KBM-7 (cell line): ENCODE measurements around the gene EFNA1.

ENCODE experiments used
- DNase-seq: peaks from one replicate; pipeline ENCODE4 v3.0.0-alpha.2; 2015
- in situ Hi-C: fragments of 300-500 bp; cut with MboI; formaldehyde crosslinking; loops from 2 replicates; pipeline ENCODE4 v1.14.3; 2020; ENCODE audit warnings: low sequenced_read_pairs, low pct_unique_long_range_greater_than_20kb, mixed read lengths

Gene EFNA1

DNA sequence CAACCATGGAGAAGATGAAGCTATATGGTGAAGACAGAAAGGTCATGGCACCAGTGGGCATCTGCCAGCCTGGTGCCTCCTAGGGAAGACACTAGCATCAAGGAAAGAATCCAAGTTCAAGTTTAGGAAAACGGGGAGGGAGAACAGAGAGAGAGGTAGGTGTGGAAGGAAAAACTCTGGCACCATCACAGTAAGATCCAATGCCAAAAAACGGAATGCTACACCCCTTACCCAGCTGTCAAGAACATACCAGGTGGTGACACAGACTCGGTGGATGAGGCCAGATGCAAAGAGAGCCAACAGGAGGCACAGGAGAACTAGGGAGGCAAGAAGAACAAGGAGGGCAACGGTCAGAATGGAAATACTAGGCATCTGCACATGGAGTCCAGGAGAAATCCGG is 41.9 kb downstream of the EFNA1 start:
- no peak for DNase-seq
- in situ Hi-C loops: loop anchor here (10.0 kb wide), 1 partner anchor 85 kb away; no protein-coding TSS in a partner anchor

DNA sequence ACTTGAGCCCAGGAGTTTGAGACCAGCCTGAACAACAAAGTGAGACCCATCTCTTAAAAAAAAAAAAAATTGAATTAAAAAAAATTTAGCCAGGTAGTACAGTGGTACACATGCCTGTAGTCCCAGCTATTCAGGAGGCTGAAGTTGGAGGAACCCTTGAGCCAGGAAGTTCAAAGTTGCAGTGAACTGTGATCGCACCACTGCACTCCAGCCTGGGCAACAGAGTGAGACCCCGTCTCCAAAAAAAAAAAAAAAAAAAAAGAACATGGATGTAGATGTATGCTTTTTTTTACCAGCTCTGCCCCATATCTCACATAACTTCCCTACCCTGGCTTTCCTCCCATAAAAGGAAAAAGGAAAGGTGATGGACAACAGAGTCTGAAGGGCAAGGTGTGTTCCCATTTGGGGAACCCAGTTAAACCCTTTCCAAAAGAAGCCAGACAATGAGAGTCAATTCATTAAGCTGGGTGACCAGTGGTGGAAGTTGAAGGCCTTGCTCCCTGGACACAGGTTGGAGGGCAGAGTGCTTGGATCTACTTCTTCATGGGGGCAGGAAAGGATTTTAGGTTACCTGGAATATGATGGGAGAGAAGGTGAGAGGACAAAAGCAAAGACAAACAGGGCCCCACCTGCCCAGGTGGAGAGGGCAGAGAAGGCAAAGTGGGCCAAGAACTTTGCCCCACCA is 42.6 kb downstream of the EFNA1 start:
- in situ Hi-C loops: no loop called here
- DNase-seq: no peak

DNA sequence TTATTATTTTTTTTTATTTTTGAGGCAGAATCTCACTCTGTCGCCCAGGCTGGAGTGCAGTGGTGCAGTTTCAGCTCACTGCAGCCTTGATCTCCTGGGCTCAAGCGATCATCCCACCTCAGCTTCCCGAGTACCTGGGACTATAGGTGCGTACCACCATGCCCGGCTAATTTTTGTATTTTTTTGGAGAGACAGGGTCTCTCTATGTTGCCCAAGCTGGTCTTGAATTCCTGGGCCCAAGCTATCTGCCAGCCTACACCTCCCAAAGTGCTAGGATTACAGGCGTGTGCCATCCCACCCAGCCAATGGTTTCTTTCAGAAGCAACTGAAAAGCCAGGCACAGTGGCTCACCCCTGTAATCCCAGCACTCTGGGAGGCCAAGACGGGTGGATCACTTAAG is 43.1 kb downstream of the EFNA1 start:
- no peak for DNase-seq

DNA sequence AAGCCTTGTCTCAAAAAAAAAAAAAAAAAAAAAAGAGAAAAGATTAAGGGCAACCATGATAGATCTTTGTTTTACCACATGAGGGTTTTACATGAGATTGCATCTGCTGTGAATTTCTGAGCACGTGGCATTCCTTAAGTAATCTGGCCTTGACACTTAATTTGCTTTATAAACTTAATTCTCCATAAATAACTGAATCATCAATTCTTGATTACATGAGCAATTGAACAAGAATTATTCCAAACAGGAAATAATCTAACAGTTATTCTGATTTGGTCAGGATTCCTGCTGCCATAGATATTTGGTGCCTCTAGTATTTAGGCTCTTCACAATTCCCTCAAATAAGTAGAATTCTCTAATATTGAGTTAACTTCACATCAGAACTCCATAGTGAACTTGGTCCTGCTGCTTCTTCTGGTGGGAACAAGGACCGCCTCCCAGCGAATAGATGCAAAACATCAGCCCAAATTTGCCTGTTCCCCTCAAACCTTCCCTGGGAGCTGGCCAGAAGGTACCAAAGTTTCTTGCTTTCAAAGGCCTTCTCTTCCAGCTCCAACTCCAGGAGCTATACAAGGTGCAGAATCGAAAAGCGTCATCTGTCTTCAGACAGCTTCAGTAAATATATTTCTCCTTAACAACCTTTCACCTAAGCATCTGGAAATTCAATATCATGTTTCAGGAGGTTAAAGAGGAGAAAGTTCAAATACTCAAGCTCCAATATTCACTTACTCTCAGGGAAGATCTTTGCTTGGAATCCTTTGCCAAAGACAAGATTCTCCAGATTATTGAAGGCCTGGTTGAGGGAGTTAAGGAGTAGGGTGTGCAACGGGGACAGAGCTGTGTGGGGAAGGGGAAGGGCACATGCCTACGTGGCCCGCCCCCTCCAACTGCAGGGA is 44.4 kb downstream of the EFNA1 start:
- in situ Hi-C loops: no loop called here
- DNase-seq: no peak

More for the DNA sequence above, 43.1 kb downstream of the EFNA1 start:
- in situ Hi-C loops: no loop called here

DNA sequence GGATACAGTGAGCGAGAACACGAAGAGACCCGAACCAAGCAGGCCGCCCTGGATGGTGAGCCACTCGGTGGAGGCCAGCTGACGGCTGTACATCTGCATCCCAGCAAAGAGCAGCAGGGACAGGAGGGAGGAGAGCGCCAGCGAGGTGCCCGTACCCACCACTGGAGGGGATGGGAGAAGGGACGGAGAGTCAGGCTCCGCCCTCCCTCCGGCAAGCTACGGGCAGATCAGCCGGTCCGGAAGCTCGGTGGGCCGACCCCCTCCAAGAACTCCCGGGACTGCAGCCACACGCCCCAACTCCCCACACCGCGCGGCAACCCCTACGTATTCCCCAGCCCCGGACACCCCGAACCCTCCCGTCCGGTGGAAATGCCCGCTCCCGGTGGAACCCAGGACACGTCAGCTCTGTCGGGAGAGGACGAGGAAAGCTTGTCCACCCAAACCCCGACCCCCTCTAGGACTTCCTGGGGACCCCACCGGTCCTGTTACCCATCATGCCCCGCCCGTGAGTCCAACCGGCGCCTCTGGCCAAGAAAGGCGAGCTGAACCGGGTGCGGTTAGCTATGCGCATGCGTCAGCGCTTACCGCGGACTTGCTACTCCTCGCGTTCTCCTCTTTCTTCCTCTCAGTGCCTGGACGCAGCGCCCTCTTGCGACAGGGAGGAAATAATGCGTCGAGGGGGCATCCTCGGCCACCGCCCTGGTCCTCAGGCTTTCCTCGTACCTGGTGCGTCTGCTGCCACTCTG is 45.2 kb downstream of the EFNA1 start, which contains the start of gene KRTCAP2:
Gene KRTCAP2, minus strand, starts transcription at position 573 of the 746 bp plus-strand sequence. Its CDS starts 80 bp downstream, at position 493.
- peak; percentile 95 for DNase-seq
- in situ Hi-C loops: no loop called here

DNA sequence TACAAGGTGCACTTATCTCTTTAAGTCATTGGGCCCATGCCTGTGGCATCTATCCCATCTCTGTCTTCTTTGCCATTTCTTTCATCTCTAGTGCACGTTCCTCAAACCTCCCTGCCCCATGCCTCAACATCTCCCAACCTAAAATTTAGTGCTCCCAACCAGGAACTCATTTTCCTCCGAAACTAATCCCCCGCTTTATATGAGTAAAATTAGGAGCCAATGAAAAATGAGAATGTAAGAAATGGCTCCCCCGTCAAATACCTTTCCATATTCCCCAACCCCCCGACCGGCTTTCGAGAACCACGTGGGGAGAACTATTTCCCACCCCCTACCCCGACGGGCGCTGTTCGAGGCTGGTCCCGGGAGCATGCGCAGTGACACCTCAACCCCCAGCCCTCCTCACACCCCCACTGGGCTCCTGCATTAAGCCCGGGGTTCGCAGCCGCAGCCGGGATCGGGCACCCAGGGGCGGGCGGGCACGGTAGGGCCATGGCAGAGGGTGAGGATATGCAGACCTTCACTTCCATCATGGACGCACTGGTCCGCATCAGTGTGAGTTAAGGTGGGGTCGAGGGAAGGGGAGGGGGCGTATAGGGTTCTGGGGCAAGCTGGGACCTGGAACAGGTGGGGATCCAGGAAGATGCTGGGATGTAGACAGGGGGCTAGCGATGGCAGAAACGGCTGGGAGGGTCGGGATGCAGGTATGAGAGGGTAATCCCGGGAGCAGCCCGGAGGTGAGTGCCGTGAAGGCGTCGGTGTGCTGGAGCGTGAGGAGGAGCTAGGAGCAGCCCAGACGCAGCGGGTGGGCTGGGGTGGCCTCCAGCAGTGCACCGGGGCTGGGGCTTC is 46.0 kb downstream of the EFNA1 start, which contains the start of gene TRIM46:
Gene TRIM46, plus strand, starts transcription at position 372 of the 846 bp plus-strand sequence. Its CDS starts 118 bp downstream, at position 490.
- no peak for DNase-seq
- in situ Hi-C loops: no loop called here

DNA sequence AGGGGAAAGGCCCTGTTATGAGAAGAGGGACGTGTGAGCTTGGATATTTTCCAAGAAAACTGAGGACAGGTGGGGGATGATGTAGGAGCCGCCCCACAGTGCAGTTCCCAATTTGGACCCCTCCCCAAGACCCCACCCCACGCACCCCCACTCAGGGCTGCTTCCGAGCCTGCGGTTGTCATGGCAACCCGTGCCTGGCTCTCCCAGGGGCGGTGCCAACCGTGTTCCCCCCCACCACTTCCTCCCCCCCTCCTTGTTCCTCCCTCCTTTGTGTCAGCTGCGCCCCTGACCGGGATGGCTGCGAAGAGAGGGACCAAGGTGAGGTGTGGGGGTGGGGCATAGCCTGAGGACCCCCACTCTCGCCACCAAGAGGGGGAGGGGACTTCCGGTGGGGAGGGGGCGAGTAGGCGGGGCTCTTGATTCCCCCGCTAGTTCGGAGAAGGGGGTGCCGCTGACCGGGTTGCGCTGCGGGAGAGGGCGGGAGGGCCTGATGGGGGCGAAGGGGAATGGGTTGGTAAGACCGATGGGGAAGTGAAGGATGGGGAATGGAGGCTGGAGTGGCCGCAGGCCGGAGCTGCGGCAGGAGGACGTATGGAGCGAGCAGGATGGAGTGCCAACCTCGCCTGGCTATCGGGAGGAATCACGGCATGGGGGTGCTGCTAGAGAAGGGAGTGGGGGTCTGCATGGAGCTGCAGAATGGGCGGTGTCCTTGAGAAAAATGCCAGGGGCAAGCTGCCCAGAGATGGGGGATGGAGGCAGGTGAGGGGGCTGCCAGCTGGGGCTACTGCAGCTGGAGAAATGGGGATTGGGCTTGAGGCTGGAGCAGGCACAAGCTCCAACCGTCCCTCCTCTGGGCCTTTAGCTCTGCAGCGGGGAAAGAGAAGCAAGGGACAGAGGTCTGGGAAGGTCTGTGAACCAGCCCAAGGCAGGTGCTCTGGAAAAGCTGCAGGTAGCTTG is 46.9 kb downstream of the EFNA1 start:
- no peak for DNase-seq
- in situ Hi-C loops: no loop called here

DNA sequence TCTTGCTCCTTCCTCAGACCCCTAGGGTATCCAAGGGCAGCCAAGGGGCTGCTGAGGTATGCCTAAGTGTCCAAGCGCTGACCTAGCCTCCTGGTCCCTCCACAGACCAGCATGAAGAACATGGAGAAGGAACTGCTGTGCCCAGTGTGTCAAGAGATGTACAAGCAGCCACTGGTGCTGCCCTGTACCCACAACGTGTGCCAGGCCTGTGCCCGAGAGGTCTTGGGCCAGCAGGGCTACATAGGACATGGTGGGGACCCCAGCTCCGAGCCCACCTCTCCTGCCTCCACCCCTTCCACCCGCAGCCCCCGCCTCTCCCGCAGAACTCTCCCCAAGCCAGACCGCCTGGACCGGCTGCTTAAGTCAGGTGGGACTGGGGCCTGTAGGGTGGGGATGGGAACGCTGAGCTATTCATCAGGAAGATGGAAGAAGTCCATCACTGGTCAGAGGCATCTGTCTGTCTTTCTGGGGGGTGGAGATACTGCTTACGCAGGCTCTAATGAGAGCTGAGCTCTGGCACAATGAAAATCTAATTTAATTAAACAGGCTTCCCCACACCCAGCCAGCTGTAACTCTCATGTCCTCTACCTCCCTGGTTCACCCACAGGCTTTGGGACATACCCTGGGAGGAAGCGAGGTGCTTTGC is 47.7 kb downstream of the EFNA1 start:
- in situ Hi-C loops: no loop called here
- no peak for DNase-seq

DNA sequence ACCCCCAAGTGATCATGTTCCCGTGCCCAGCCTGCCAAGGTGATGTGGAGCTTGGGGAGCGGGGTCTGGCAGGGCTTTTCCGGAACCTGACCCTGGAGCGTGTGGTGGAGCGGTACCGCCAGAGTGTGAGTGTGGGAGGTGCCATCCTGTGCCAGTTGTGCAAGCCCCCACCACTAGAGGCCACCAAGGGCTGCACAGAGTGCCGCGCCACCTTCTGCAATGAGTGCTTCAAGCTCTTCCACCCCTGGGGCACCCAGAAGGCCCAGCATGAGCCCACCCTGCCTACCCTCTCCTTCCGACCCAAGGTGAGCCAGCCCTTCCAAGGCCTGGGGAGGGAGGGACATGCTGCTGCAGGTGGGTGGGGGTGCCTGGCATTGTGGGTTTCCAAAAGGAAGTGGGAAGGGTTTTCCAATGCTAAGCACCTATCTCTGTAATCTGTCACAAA is 48.3 kb downstream of the EFNA1 start:
- DNase-seq: no peak
- in situ Hi-C loops: no loop called here

DNA sequence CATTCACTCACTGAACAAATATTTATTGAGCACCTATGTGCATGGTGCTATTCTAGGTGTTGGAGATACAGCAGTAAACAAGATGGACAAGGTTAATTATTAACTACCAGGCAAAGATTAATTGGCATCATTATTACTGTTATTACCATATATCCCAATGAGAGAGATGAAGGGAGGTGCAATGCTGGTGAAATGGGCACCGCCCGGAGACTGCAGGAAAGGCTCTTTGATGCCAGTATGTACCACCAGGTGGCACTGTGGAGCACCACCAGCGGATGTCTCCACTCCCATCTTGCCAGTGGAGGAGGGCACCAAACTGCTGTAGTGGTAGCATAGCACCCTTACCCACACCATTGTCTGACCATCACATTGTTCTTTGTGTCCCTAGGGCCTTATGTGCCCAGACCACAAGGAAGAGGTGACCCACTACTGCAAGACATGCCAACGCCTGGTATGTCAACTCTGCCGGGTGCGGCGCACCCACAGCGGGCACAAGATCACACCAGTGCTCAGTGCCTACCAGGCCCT is 48.9 kb downstream of the EFNA1 start:
- in situ Hi-C loops: no loop called here
- DNase-seq: peak; percentile 81

DNA sequence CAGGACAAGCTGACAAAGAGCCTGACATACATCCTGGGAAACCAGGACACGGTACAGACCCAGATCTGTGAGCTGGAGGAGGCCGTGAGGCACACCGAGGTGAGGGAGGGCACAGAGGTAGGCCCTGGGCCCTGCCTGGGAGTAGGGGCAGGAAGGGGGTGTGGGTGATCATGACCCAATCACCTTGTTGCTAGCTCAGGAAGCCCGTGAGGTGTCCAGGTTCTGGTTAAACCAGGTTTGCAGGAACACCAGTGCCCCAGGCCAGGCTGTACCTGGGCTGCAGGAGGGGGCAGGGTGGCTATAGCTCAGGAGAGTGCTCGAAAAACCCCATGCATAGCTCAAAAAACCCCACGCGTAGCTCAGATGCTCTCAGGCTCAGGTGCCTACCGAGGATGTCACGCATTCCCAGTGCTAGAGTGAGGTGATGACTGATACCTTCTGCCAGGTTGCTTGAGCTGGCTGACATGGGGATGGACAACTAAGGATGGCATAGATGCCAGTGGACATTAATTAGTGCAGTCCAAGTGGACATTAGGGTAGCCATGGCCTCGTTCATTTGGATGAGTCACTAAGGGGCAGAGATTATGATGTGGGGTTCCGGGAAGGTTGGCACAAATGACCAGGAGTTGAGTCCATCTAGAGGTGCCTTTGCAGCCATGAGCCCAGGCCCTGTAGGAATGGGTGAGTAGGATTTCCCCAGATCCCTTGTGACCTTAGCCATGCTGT is 49.7 kb downstream of the EFNA1 start:
- in situ Hi-C loops: no loop called here
- no peak for DNase-seq

DNA sequence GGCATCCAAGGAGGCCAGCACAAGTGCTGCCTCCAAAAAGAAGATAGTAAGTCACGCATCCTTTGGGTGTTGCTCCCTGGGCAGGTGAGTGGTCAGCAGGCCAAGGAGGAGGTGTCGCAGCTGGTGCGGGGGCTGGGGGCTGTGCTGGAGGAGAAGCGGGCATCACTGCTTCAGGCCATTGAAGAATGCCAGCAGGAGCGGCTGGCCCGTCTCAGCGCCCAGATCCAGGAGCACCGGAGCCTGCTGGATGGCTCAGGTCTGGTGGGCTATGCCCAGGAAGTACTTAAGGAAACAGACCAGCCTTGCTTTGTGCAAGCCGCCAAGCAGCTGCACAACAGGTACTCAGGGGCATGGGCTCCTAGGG is 50.2 kb downstream of the EFNA1 start:
- in situ Hi-C loops: no loop called here
- DNase-seq: no peak

DNA sequence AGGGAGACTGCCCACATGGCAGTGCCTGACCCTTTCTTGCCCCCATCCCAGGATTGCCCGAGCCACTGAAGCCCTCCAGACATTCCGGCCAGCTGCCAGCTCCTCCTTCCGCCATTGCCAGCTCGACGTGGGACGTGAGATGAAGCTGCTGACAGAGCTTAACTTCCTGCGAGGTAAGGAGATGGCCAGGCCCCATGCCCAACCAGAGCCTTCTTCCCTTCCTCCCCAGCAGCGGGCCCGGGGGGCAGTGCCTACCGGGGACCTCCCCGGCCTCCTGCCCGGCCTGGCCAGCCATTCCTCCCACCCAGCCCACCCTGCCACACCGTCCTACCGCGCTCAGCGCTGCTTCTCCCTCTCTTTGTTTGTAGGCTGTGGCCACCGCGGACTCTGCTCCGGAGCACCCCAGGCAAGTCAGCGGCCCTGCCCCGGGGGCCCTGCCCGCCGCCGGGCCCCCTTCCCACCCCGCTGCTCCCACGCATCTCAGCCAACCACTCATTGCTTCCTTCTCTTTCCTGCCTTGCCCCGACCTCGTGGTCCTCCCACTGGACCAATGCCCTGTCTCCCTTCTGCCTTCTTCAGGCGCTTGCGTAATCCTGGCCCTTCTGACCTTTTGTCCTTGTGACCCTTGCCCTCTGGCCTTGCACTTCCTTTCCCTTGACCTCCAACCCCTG is 50.9 kb downstream of the EFNA1 start:
- in situ Hi-C loops: no loop called here
- DNase-seq: peak; percentile 38

DNA sequence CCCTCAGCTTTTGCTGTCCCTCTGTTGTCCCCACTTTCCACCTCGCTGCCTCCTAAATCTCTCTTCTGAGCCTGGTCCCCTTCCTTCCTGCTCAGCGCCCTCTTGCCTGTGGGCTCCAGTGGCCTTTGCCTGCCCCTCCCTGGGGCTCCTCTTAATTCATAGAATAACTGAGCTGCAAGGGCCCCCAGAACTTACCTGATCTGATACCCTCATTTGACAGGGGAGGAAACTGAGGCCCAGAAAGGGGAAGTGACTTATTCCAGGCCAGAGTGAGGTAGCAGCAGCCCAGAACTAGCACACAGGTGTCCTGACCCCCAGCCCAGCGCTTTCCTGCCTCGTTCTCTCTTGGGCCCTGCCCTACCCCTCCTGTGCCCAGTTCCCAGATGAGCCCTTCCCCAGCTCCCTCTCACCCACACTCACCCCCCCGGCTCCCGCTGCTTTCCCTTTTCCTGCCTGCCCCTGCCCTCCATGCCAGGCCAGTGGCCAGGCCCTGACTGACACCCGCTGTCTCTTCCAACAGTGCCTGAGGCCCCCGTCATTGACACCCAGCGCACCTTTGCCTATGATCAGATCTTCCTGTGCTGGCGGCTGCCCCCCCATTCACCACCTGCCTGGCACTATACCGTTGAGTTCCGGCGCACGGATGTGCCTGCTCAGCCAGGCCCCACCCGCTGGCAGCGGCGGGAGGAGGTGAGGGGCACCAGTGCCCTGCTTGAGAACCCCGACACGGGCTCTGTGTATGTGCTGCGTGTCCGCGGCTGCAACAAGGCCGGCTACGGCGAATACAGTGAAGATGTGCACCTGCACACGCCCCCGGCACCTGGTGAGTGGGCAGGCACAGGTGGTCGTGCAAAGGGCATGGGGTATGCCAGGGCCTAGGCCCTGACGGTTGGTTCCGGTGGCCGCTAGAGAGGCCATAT is 51.7 kb downstream of the EFNA1 start:
- DNase-seq: no peak
- in situ Hi-C loops: no loop called here
